Body of pancreas (tissue), 4 donors: Measurements from ENCODE around the gene ASAH2. TPM values are rescaled to one million over a fixed set of nuclear protein-coding genes. Genes with fewer than 3 reads are reported as not detected.
"Not testable (repeated sequence)": the region's sequence is repeated elsewhere in the genome, so short reads cannot be mapped to it uniquely, and the experiment has no call there.

Source experiments
- ATAC-seq: fragments of 150-250 bp; one replicate; pipeline ENCODE4 v1.9.1; 2016
- DNase-seq, 4 donors: peaks; one replicate each; pipeline ENCODE4 v3.0.0-alpha.2; 2019
- H3K27ac ChIP-seq, 4 donors: fragments of 200-600 bp; sonication (generic); 1 replicate in 3 of 4; 2 replicates in 1 of 4; pipeline versions ENCODE4 v1.5.1 to v1.6.1; 2016 to 2019; ENCODE audit warnings: mild to moderate bottlenecking in 1 of 4, mixed read lengths in 1 of 4, moderate library complexity in 1 of 4
- H3K27me3 ChIP-seq, 2 donors: fragments of 200-600 bp; sonication (generic); one replicate each; pipeline ENCODE4 v1.6.0; 2016; ENCODE audit warnings: mild to moderate bottlenecking in 1 of 2
- H3K36me3 ChIP-seq, 2 donors: fragments of 200-600 bp; sonication (generic); replicated peaks in 1 of 2; 2 replicates each; pipeline ENCODE4 v1.5.1; 2016; ENCODE audit warnings: low read depth in 2 of 2; ENCODE audit not compliant: insufficient read depth in 1 of 2
- H3K4me1 ChIP-seq: fragments of 200-600 bp; sonication (generic); one replicate; pipeline ENCODE4 v1.6.0; 2016
- H3K4me3 ChIP-seq, 2 donors: fragments of 200-600 bp; sonication (generic); 1 replicate in 1 of 2; 2 replicates in 1 of 2; pipeline ENCODE4 v1.5.1; 2016 to 2019
- H3K9me3 ChIP-seq, 3 donors: fragments of 200-600 bp; sonication (generic); 1 replicate in 2 of 3; 2 replicates in 1 of 3; pipeline ENCODE4 v1.5.1; 2016
- POLR2A ChIP-seq, 3 donors: fragments of 450-650 bp; IDR thresholded peaks; one replicate each; pipeline ENCODE4 v1.6.1; 2016; ENCODE audit warnings: antibody characterized with exemption in 3 of 3, mild to moderate bottlenecking in 2 of 3
- WGBS, 2 donors: methylation state at CpG; one replicate each; pipeline ENCODE4 v1.1.5; 2017; 5-methylcytosine and 5-hydroxymethylcytosine counted together
- intact Hi-C: fragments of 100-400 bp; cut with DNase I; formaldehyde crosslinking; loops from one replicate; pipeline ENCODE4 v1.15.1; 2023
- total RNA-seq, 2 donors: library from RNA; depleted of rRNA; stranded (reverse); fragments of >200 nt; gene quantifications; one replicate each; pipeline ENCODE4 v1.1.0, GENCODE V29; 2016
- TF ChIP-seq, protein P1 (sequence below), 7 experiments: fragments of 450-650 bp in 4 of 7; fragments of 200-600 bp in 3 of 7; sonication (generic) in 3 of 7; IDR thresholded peaks; one replicate each; pipeline ENCODE4 v1.5.1; 2016 to 2019; ENCODE audit warnings: antibody characterized with exemption in 7 of 7

ASAH2 gene
- total RNA-seq, 2 donors from 2014 or later, result 0.33 to 1.0 TPM

DNA sequence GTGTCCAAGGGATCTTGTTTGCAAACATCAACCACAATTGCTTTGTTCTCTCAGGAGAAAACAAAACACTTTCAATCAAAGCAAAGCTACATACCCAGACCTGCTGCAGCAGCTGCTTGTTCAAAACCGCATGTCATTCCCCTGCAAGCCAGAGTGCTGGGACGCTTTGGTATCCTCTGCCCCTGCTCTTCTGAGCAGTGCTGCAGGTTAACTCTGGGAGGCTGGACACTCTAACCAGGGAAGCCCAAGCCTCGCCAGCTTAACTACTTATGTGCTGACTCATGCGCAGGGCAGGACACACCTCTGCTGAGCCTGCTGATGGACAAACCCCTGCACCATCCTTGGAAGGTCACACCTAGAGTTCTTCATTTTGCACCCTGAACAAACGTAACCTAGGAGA is 28.2 kb upstream of the ASAH2 start:
- ATAC-seq (no peak), DNase-seq (no peak)
- Histone ChIP-seq H3K27ac (no peak overlapping the region), H3K36me3 (no peaks in the 10 kb centered on the region), H3K9me3 (no peaks in the 10 kb centered on the region), H3K27me3 (no peaks in the 10 kb centered on the region), H3K4me3 (no peak overlapping the region), H3K4me1 (no peaks in the 10 kb centered on the region)
- TF ChIP-seq POLR2A (IDR thresholded peaks at IDR 0.05), result no peak
- TF ChIP-seq, protein P1, sequence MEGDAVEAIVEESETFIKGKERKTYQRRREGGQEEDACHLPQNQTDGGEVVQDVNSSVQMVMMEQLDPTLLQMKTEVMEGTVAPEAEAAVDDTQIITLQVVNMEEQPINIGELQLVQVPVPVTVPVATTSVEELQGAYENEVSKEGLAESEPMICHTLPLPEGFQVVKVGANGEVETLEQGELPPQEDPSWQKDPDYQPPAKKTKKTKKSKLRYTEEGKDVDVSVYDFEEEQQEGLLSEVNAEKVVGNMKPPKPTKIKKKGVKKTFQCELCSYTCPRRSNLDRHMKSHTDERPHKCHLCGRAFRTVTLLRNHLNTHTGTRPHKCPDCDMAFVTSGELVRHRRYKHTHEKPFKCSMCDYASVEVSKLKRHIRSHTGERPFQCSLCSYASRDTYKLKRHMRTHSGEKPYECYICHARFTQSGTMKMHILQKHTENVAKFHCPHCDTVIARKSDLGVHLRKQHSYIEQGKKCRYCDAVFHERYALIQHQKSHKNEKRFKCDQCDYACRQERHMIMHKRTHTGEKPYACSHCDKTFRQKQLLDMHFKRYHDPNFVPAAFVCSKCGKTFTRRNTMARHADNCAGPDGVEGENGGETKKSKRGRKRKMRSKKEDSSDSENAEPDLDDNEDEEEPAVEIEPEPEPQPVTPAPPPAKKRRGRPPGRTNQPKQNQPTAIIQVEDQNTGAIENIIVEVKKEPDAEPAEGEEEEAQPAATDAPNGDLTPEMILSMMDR (IDR thresholded peaks at IDR 0.05), result no peak
- intact Hi-C loops, result no loop called here
- WGBS, 2 donors, result 65 to 71% methylated on average over 5 of the region's 5 CpGs

DNA sequence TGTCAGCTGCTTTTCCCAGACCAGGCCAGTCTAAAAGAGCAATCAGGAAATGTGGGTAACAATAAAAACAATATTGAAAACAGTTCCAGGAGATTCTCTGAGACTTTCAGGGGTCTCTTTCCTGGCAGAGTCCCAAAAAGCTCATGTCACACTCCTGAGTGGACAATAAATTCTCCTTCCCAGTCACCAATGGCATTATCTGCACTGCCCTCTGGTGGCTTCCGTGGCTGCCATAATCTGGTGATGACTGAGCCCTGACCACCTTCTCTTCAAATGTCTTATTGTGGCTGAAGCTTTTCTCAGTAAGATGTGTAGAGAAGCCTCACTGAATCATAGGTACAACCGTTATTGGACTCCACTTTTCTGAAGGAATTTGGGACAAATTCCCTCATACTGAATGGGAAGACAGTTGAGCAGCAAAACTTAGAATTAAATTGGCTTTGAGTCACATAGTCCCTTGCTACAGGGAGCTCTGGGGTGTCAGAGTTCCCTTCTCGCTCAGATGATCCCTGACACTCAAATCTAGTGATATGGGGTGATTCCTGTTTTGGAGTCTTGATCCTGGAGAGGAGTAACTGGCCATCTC is 24.4 kb upstream of the ASAH2 start:
- Histone ChIP-seq H3K4me1 (no peaks in the 10 kb centered on the region), H3K36me3 (no peaks in the 10 kb centered on the region), H3K27ac (no peak overlapping the region), H3K4me3 (no peak overlapping the region), H3K27me3 (no peaks in the 10 kb centered on the region), H3K9me3 (no peaks in the 10 kb centered on the region)
- TF ChIP-seq POLR2A (IDR thresholded peaks at IDR 0.05), result no peak
- TF ChIP-seq, protein P1 (IDR thresholded peaks at IDR 0.05), result peak; percentile 34 to 61 (median 54)
- WGBS, 2 donors, result 31 to 35% methylated on average over 3 of the region's 3 CpGs
- DNase-seq, result peak; percentile 36 to 71 (median 58)
- intact Hi-C loops, result no loop called here
- ATAC-seq, result peak; percentile 42

DNA sequence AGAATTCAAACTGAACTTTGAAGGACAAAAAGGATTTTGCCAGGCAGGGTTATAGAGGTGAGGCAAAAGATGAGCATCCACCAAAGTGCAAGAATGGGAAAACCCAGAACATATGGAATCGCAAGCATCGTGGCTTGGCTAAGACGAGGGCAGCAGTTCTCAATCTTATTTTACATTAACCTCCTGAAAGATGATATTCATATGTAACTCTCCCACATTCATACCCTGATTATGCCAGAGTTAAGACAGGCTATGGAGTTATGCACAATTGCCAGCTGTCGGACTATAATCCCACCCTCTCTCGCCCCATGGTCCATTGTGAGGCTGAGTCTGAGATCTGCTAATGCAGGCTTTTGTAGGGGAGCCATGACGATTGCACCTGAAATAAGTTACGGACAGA is 21.2 kb upstream of the ASAH2 start:
- no peaks in the 10 kb centered on the region for H3K9me3 ChIP-seq
- WGBS, 2 donors, result 96% methylated on average over 7 of the region's 7 CpGs
- no peak overlapping the region for H3K27ac ChIP-seq
- no peaks in the 10 kb centered on the region for H3K27me3 ChIP-seq
- no peak for DNase-seq
- no peak for ATAC-seq
- H3K36me3 ChIP-seq, result no peaks in the 10 kb centered on the region
- no peaks in the 10 kb centered on the region for H3K4me1 ChIP-seq
- no peak overlapping the region for H3K4me3 ChIP-seq
- intact Hi-C loops, result no loop called here
- TF ChIP-seq, protein P1 (IDR thresholded peaks at IDR 0.05), result no peak
- no peak for TF ChIP-seq POLR2A (IDR thresholded peaks at IDR 0.05)

DNA sequence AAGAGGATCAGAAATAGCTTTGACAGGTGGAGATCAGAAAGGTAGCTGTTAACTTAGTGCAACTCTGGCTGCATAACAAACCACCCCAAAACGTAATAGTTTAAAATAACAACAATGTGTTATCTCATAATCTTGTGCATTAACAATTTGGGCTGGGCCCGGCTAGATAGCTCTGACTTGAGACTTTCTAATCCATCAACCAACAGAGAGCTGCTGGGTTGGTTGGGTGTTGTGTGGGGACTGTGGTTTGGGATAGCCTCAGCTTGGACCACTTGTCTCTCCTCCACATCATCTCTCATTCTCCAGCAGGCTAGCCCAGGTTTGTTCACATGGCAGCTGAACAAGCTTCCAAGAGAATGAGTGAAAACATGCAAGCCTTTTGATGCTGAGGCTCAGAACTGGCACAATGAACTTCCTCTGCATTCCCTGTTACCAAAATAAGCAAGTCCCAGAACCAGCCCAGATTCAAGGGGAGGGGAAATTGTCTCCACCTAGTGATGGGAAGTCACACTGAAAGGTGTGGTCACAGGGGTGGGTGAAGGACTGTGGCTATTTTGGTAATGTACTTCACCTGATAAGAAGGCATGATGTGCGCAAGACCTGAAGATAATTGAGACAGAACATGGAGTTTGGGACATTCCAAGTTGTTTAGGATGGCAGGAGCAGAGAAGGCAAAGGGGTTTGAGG is 20.4 kb upstream of the ASAH2 start:
- no peak for TF ChIP-seq POLR2A (IDR thresholded peaks at IDR 0.05)
- TF ChIP-seq, protein P1 (IDR thresholded peaks at IDR 0.05), result no peak
- ATAC-seq, result no peak
- intact Hi-C loops, result no loop called here
- H3K4me1 ChIP-seq, result no peaks in the 10 kb centered on the region
- 78 to 80% methylated on average over 3 of the region's 3 CpGs for WGBS, 2 donors
- DNase-seq, result no peak
- H3K27ac ChIP-seq, result no peak overlapping the region
- no peaks in the 10 kb centered on the region for H3K36me3 ChIP-seq
- no peak overlapping the region for H3K4me3 ChIP-seq
- H3K27me3 ChIP-seq, result no peaks in the 10 kb centered on the region
- H3K9me3 ChIP-seq, result no peaks in the 10 kb centered on the region

DNA sequence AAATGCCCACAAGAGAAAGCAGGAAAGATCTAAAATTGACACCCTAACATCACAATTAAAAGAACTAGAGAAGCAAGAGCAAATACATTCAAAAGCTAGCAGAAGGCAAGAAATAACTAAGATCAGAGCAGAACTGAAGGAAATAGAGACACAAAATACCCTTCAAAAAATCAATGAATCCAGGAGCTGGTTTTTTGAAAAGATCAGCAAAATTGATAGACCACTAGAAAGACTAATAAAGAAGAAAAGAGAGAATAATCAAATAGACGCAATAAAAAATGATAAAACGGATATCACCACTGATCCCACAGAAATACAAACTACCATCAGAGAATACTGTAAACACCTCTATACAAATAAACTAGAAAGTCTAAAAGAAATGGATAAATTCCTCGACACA is 16.6 kb upstream of the ASAH2 start:
- intact Hi-C loops, ATAC-seq, H3K27ac ChIP-seq, DNase-seq, H3K9me3 ChIP-seq, H3K36me3 ChIP-seq, H3K4me3 ChIP-seq, H3K4me1 ChIP-seq, H3K27me3 ChIP-seq: not testable (repeated sequence)
- 79 to 95% methylated on average over 3 of the region's 3 CpGs for WGBS, 2 donors

DNA sequence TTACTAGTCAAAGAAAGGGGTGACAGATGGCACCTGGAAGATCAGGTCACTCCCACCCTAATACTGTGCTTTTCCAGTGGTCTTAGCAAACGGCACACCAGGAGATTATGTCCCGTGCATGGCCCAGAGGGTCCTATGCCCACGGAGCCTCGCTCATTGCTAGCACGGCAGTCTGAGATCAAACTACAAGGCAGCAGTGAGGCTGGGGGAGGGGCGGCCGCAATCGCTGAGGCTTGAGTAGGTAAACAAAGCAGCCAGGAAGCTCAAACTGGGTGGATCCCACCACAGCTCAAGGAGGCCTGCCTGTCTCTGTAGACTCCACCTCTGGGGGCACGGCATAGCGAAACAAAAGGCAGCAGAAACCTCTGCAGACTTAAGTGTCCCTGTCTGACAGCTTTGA is 11.3 kb upstream of the ASAH2 start:
- H3K4me1 ChIP-seq, H3K27me3 ChIP-seq, H3K36me3 ChIP-seq, intact Hi-C loops, H3K27ac ChIP-seq, ATAC-seq, H3K4me3 ChIP-seq, H3K9me3 ChIP-seq: not testable (repeated sequence)
- peak in 1 of 4 donors; percentile 37 for DNase-seq
- 76 to 92% methylated on average over 2 to 10 of the region's 10 CpGs for WGBS, 2 donors
